Sigmoid colon (tissue), 4 donors: Measurements from ENCODE around the gene TSEN54.

ENCODE experiments used
- EP300 ChIP-seq, 4 donors: sonication (generic); formaldehyde crosslinking; IDR thresholded peaks; one replicate each; pipeline ENCODE4 v1.6.1; 2017; ENCODE audit warnings: antibody characterized with exemption in 4 of 4
- POLR2A ChIP-seq, 2 donors: fragments of 450-650 bp; IDR thresholded peaks; one replicate each; pipeline ENCODE4 v1.6.1; 2016; ENCODE audit warnings: antibody characterized with exemption in 2 of 2, mild to moderate bottlenecking in 2 of 2, moderate library complexity in 2 of 2
- POLR2AphosphoS5 ChIP-seq, 4 donors: sonication (generic); formaldehyde crosslinking; IDR thresholded peaks; one replicate each; pipeline ENCODE4 v1.6.1; 2017; ENCODE audit warnings: antibody characterized with exemption in 4 of 4
- TF ChIP-seq, protein P1 (sequence below), 4 experiments: fragments of 450-650 bp in 3 of 4; fragments of 200-600 bp in 1 of 4; IDR thresholded peaks; one replicate each; pipeline ENCODE4 v1.5.1; 2016 to 2019; ENCODE audit warnings: antibody characterized with exemption in 4 of 4, mild to moderate bottlenecking in 3 of 4, moderate library complexity in 2 of 4

DNA sequence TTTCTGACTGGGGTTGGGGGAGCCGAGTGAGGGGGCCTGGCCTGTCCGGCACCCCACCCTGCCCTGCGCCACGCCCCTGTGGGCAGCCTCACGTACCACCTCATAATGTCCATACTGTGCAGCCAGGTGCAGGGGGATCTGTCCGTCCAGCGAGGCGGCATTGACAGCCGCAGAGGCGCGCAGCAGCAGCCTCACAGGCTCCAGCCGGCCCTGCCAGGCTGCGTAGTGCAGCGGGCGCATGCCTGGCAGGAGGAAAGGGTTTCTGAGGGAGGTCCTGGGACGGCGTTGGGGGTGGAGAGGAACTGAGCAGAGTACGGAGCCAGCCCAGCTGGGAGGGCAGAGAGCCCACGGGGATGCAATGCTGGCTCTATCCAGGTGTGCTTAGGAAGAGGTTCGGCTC lies 9.4 kb upstream of the TSEN54 start:
- TF ChIP-seq EP300 (IDR thresholded peaks at IDR 0.05) (no peak), POLR2A (IDR thresholded peaks at IDR 0.05) (no peak), POLR2AphosphoS5 (IDR thresholded peaks at IDR 0.05) (no peak)
- TF ChIP-seq, protein P1, sequence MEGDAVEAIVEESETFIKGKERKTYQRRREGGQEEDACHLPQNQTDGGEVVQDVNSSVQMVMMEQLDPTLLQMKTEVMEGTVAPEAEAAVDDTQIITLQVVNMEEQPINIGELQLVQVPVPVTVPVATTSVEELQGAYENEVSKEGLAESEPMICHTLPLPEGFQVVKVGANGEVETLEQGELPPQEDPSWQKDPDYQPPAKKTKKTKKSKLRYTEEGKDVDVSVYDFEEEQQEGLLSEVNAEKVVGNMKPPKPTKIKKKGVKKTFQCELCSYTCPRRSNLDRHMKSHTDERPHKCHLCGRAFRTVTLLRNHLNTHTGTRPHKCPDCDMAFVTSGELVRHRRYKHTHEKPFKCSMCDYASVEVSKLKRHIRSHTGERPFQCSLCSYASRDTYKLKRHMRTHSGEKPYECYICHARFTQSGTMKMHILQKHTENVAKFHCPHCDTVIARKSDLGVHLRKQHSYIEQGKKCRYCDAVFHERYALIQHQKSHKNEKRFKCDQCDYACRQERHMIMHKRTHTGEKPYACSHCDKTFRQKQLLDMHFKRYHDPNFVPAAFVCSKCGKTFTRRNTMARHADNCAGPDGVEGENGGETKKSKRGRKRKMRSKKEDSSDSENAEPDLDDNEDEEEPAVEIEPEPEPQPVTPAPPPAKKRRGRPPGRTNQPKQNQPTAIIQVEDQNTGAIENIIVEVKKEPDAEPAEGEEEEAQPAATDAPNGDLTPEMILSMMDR (IDR thresholded peaks at IDR 0.05): no peak
